CD14-positive monocyte (primary cell): ENCODE data around the gene PRSS33. TPM values are rescaled to one million over a fixed set of nuclear protein-coding genes. Genes with fewer than 3 reads are reported as not detected.

Experiments
- DNase-seq, 3 donors: peaks; one replicate each; pipeline ENCODE4 v3.0.0-alpha.2; 2011 to 2022
- H2AFZ ChIP-seq: 2 replicates; pipeline ENCODE4 v1.6.0; 2012; ENCODE audit warnings: mild to moderate bottlenecking, low read depth, low read length, inconsistent platforms; ENCODE audit not compliant: insufficient read depth, poor library complexity, severe bottlenecking
- H3K27ac ChIP-seq, 2 donors: 1 replicate in 1 of 2; 2 replicates in 1 of 2; pipeline ENCODE4 v1.5.1; 2012 to 2013; ENCODE audit warnings: low read length in 2 of 2, control low read depth in 1 of 2, inconsistent platforms in 1 of 2, low read depth in 1 of 2, mild to moderate bottlenecking in 1 of 2
- H3K27me3 ChIP-seq, 2 donors: one replicate each; pipeline versions ENCODE4 v1.6.0 to v1.6.1; 2011 to 2013; ENCODE audit warnings: low read length in 2 of 2; ENCODE audit not compliant: control insufficient read depth in 2 of 2, insufficient read depth in 2 of 2
- H3K36me3 ChIP-seq, 2 donors: replicated peaks in 1 of 2; 1 replicate in 1 of 2; 2 replicates in 1 of 2; pipeline versions ENCODE4 v1.5.1 to v1.6.1; 2012 to 2013; ENCODE audit warnings: low read length in 2 of 2, control low read depth in 1 of 2, inconsistent platforms in 1 of 2, mild to moderate bottlenecking in 1 of 2; ENCODE audit not compliant: insufficient read depth in 2 of 2, control insufficient read depth in 1 of 2
- H3K4me1 ChIP-seq, 2 donors: 1 replicate in 1 of 2; 2 replicates in 1 of 2; pipeline versions ENCODE4 v1.5.1 to v1.6.1; 2012 to 2013; ENCODE audit warnings: low read length in 2 of 2, control low read depth in 1 of 2, inconsistent platforms in 1 of 2, mild to moderate bottlenecking in 1 of 2, moderate library complexity in 1 of 2; ENCODE audit not compliant: insufficient read depth in 2 of 2, control insufficient read depth in 1 of 2
- H3K4me2 ChIP-seq: replicated peaks from 2 replicates; pipeline ENCODE3; 2012; ENCODE audit warnings: low read length, moderate library complexity, mild to moderate bottlenecking; ENCODE audit not compliant: poor library complexity, severe bottlenecking; ENCODE audit errors: extremely low read depth
- H3K4me3 ChIP-seq, 3 experiments: fragments of 200-600 bp in 1 of 3; sonication (generic) in 1 of 3; replicated peaks in 1 of 3; 1 replicate in 2 of 3; 2 replicates in 1 of 3; pipeline ENCODE4 v1.5.1; 2011 to 2013; ENCODE audit warnings: low read length in 3 of 3, mild to moderate bottlenecking in 3 of 3, control low read depth in 2 of 3, low read depth in 2 of 3, inconsistent platforms in 1 of 3, moderate library complexity in 1 of 3
- H3K79me2 ChIP-seq: 2 replicates; pipeline ENCODE4 v1.6.0; 2012; ENCODE audit warnings: mild to moderate bottlenecking, control low read depth, inconsistent platforms, low read length, moderate library complexity; ENCODE audit not compliant: insufficient read depth
- H3K9ac ChIP-seq: 2 replicates; pipeline ENCODE4 v1.6.0; 2017; ENCODE audit warnings: low read length, mild to moderate bottlenecking; ENCODE audit not compliant: insufficient read depth, poor library complexity, severe bottlenecking
- H3K9me3 ChIP-seq, 2 donors: replicated peaks in 1 of 2; 1 replicate in 1 of 2; 2 replicates in 1 of 2; pipeline versions ENCODE4 v1.5.1 to v1.6.1; 2012 to 2013; ENCODE audit warnings: low read length in 2 of 2, control low read depth in 1 of 2; ENCODE audit not compliant: control insufficient read depth in 1 of 2, insufficient read depth in 1 of 2
- H4K20me1 ChIP-seq: 2 replicates; pipeline ENCODE4 v1.6.0; 2012; ENCODE audit warnings: mild to moderate bottlenecking, low read length, control low read depth, moderate library complexity; ENCODE audit not compliant: insufficient read depth
- H3K27ac Mint-ChIP-seq, 7 donors: one replicate each; pipeline ENCODE4 v1.8.0; 2020; ENCODE audit warnings: mild to moderate bottlenecking in 7 of 7, mixed read lengths in 7 of 7, moderate library complexity in 6 of 7, inconsistent platforms in 2 of 7
- H3K27me3 Mint-ChIP-seq, 3 donors: one replicate each; pipeline ENCODE4 v1.8.0; 2021 to 2022; ENCODE audit warnings: low read depth in 3 of 3, mild to moderate bottlenecking in 3 of 3, mixed read lengths in 3 of 3, moderate library complexity in 3 of 3, inconsistent platforms in 1 of 3
- H3K36me3 Mint-ChIP-seq, 2 donors: one replicate each; pipeline ENCODE4 v1.8.0; 2020; ENCODE audit warnings: mixed read lengths in 2 of 2, inconsistent platforms in 1 of 2, mild to moderate bottlenecking in 1 of 2
- H3K4me1 Mint-ChIP-seq: one replicate; pipeline ENCODE4 v1.8.0; 2020; ENCODE audit warnings: mild to moderate bottlenecking, mixed read lengths
- H3K4me3 Mint-ChIP-seq, 2 donors: one replicate each; pipeline ENCODE4 v1.8.0; 2020; ENCODE audit warnings: mild to moderate bottlenecking in 2 of 2, mixed read lengths in 2 of 2, moderate library complexity in 1 of 2
- H3K9me3 Mint-ChIP-seq, 7 donors: one replicate each; pipeline ENCODE4 v1.8.0; 2020 to 2022; ENCODE audit warnings: mixed read lengths in 7 of 7, mild to moderate bottlenecking in 6 of 7, moderate library complexity in 6 of 7, inconsistent platforms in 2 of 7
- WGBS: methylation state at CpG from one replicate; pipeline ENCODE4 v1.1.5; 2013; ENCODE audit warnings: missing lambda C conversion rate; ENCODE audit not compliant: insufficient coverage; 5-methylcytosine and 5-hydroxymethylcytosine counted together
- intact Hi-C, 2 donors: fragments of 100-400 bp; cut with micrococcal nuclease; formaldehyde crosslinking; loops; one replicate each; pipeline versions ENCODE4 v1.15.0 to v1.15.1; 2023
- polyA plus RNA-seq, 3 donors: library from polyadenylated mRNA; depleted of rRNA in 1 of 3; unstranded in 2 of 3; stranded (reverse) in 1 of 3; fragments of 300-500 nt in 2 of 3; fragments of >200 nt in 1 of 3; fragmentation: Illumina TruSeq in 2 of 3; gene quantifications; 1 replicate in 2 of 3; 2 replicates in 1 of 3; pipeline ENCODE4 v1.2.3, GENCODE V29; 2012 to 2021
- TF ChIP-seq, protein P1 (sequence below): fragments of 200-600 bp; IDR thresholded peaks from one replicate; pipeline ENCODE4 v1.8.0; 2022; ENCODE audit warnings: antibody characterized with exemption, mild to moderate bottlenecking

PRSS33 gene
- polyA plus RNA-seq, 3 donors, result 0.05 TPM; not detected in 2

DNA sequence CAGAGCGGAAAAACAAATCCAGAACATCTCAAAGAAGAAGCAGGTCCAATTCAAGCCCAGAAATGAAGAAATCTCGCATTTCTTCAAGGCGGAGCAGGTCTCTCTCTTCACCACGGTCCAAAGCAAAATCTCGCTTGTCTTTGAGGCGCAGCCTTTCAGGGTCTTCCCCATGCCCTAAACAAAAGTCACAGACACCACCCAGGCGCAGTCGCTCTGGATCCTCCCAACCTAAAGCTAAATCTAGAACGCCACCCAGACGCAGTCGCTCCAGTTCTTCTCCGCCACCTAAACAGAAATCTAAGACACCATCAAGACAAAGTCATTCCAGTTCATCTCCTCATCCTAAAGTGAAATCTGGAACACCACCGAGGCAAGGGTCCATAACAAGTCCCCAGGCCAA is 24.6 kb downstream of the PRSS33 start:
- Histone ChIP-seq H3K27me3 (no peaks in the 10 kb centered on the region), H3K9ac (no peak overlapping the region), H3K9me3 (no peaks in the 10 kb centered on the region), H3K4me3 (no peak overlapping the region), H3K4me1 (no peaks in the 10 kb centered on the region), H3K79me2 (peaks cover 100% of the 10 kb centered on the region), H3K4me2 (no peak overlapping the region), H4K20me1 (peaks cover 100% of the 10 kb centered on the region), H3K27ac (no peak overlapping the region), H3K36me3 (peaks cover 100% of the 10 kb centered on the region in 2 donors), H2AFZ (no peak overlapping the region)
- 97% methylated on average over 13 of the region's 13 CpGs for whole genome bisulfite sequencing
- DNase-seq, result no peak
- Mint-ChIP-seq H3K27ac (peak overlapping the region in 2 of 7 donors; percentile 16 to 61), H3K27me3 (peaks cover 0 to 4% (median 0%) of the 10 kb centered on the region in 3 donors), H3K4me3 (no peak overlapping the region), H3K9me3 (no peaks in the 10 kb centered on the region), H3K36me3 (peaks cover 96 to 100% of the 10 kb centered on the region in 2 donors), H3K4me1 (peaks cover 3% of the 10 kb centered on the region)
- intact Hi-C loops, result no loop called here
- TF ChIP-seq, protein P1, sequence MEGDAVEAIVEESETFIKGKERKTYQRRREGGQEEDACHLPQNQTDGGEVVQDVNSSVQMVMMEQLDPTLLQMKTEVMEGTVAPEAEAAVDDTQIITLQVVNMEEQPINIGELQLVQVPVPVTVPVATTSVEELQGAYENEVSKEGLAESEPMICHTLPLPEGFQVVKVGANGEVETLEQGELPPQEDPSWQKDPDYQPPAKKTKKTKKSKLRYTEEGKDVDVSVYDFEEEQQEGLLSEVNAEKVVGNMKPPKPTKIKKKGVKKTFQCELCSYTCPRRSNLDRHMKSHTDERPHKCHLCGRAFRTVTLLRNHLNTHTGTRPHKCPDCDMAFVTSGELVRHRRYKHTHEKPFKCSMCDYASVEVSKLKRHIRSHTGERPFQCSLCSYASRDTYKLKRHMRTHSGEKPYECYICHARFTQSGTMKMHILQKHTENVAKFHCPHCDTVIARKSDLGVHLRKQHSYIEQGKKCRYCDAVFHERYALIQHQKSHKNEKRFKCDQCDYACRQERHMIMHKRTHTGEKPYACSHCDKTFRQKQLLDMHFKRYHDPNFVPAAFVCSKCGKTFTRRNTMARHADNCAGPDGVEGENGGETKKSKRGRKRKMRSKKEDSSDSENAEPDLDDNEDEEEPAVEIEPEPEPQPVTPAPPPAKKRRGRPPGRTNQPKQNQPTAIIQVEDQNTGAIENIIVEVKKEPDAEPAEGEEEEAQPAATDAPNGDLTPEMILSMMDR, result no peak

DNA sequence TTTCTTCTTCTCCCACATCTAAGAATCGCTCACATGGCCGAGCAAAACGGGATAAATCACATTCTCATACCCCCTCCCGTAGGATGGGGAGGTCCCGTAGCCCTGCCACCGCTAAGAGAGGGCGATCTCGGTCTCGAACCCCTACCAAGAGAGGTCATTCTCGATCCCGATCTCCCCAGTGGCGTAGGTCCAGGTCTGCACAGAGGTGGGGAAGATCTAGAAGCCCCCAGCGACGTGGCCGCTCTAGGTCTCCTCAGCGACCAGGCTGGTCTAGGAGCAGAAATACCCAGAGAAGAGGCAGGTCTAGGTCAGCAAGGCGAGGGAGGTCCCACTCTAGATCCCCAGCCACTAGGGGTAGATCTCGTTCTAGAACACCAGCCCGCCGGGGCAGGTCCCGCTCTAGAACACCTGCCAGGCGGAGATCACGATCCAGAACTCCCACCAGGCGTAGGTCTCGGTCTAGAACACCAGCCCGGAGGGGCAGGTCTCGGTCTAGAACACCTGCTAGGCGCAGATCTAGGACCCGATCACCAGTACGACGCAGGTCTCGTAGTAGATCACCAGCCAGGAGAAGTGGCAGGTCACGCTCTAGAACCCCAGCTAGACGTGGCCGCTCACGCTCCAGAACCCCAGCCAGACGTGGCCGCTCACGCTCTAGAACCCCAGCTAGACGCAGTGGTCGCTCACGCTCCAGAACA is 25.3 kb downstream of the PRSS33 start:
- H3K27me3 Mint-ChIP-seq, result peaks cover 0 to 4% (median 0%) of the 10 kb centered on the region in 3 donors
- peaks cover 3% of the 10 kb centered on the region for H3K4me1 Mint-ChIP-seq
- Histone ChIP-seq H3K79me2 (peaks cover 100% of the 10 kb centered on the region), H3K27ac (no peak overlapping the region), H3K27me3 (no peaks in the 10 kb centered on the region), H2AFZ (no peak overlapping the region), H3K4me3 (no peak overlapping the region), H4K20me1 (peaks cover 100% of the 10 kb centered on the region), H3K9me3 (no peaks in the 10 kb centered on the region), H3K4me1 (no peaks in the 10 kb centered on the region), H3K9ac (no peak overlapping the region), H3K36me3 (peaks cover 100% of the 10 kb centered on the region in 2 donors), H3K4me2 (no peak overlapping the region)
- H3K4me3 Mint-ChIP-seq, result no peak overlapping the region
- DNase-seq, result no peak
- no peaks in the 10 kb centered on the region for H3K9me3 Mint-ChIP-seq
- peaks cover 98 to 100% of the 10 kb centered on the region in 2 donors for H3K36me3 Mint-ChIP-seq
- intact Hi-C loops, result no loop called here
- TF ChIP-seq, protein P1, result no peak
- peak overlapping the region in 3 of 7 donors; percentile 16 to 61 (median 31) for H3K27ac Mint-ChIP-seq
- over 99% methylated on average over 35 of the region's 42 CpGs for WGBS
